Right renal cortex interstitium (tissue), 3 donors: ENCODE results near the gene STXBP1. TPM values are rescaled to one million over a fixed set of nuclear protein-coding genes. Genes with fewer than 3 reads are reported as not detected.

Experiments
- DNase-seq, 3 donors: peaks; one replicate each; pipeline ENCODE4 v3.0.0-alpha.2; 2013; ENCODE audit warnings: low read depth in 3 of 3, low spot score in 2 of 3
- polyA plus RNA-seq, 3 donors: library from polyadenylated mRNA; unstranded; fragments of 120-200 nt; gene quantifications; one replicate each; pipeline ENCODE4 v1.2.1, GENCODE V29; 2013; ENCODE audit not compliant: insufficient read length in 3 of 3

Gene STXBP1
- polyA plus RNA-seq, 3 donors, result 23.4 to 29.9 (median 26.3) TPM

GRCh38 chr9:127729522-127730256 is 117.6 kb downstream of the STXBP1 start:
- no peak for DNase-seq

GRCh38 chr9:127730262-127730661 is 118.2 kb downstream of the STXBP1 start:
- no peak for DNase-seq

- no peak for DNase-seq
Measured at GRCh38 chr9:127730799-127731410, 118.8 kb downstream of the STXBP1 start.

DNA sequence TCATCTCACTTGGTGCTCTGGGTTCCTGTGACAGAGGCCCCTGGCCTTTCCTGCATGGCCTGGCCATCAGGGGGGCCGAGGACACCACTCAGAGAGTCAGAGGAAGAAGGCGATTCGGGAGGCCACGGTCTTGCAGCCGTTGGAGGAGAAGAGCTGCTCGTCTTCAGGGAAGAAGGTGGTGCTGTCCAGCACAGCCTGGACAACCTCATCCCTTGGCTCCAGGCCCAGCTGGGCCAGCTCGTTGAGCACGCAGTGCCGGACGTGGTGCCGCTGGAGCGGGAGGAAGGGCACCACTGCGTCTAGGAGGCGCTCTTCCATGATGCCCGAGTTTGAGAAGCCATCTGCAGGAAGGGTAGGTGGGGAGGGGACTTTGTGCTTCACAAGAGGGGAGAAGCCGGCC is 119.9 kb downstream of the STXBP1 start:
- DNase-seq, result no peak

DNA sequence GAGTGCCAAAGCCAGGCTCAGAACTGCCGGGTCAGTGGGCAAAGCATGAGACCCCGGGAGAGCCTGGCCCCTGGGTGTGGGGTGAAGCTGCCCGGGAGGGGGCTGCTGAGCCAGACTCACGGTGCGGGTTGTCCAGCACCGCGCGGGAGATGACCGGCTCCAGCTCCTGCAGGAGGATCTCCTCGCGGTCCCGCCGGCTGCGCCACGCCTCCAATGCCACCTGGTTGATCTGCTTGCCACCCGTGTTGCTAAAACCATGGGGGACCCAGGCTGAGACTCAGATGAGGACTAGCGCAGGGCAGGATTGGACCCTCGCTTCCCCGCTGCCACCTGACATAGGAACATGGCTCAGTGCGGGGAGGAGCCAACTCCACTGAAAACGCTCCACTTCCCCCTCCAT is 120.4 kb downstream of the STXBP1 start:
- DNase-seq, result no peak

- DNase-seq, result no peak
Measured at GRCh38 chr9:127733614-127734013, 121.5 kb downstream of the STXBP1 start.

DNA sequence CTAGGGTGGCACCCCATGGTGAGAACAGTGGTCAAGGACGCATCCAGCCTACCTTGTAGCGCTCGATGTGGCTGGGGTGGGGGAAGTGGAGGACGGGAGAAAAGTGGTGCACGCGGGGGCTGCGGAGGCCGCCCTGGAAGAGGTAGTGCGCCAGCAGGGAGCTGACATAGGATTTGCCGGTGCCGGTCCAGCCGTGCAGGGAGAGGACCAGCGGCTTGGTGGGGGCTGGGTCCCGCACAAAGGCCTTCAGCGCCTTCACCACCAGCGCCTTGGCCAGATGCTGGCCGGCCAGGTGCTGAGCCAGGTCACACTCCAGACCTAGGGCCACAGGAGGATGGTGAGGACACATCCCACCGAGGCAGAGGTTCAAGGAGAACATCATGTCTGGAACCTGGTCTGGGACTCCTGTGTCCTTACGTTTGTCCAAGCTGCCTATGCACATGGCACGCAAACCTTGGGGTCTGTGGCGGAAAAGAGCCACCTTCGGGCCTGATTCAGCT is 122.2 kb downstream of the STXBP1 start:
- DNase-seq, result no peak

GRCh38 chr9:127734747-127735529 is 122.9 kb downstream of the STXBP1 start, which contains the start of gene TOR2A:
Gene TOR2A (minus strand): TSS chr9:127735294. CDS start chr9:127735270, 24 bp downstream.
- DNase-seq, result peak; percentile 92 to 95 (median 94)

- no peak for DNase-seq
Measured at GRCh38 chr9:127735530-127736185, 123.6 kb downstream of the STXBP1 start.

DNA sequence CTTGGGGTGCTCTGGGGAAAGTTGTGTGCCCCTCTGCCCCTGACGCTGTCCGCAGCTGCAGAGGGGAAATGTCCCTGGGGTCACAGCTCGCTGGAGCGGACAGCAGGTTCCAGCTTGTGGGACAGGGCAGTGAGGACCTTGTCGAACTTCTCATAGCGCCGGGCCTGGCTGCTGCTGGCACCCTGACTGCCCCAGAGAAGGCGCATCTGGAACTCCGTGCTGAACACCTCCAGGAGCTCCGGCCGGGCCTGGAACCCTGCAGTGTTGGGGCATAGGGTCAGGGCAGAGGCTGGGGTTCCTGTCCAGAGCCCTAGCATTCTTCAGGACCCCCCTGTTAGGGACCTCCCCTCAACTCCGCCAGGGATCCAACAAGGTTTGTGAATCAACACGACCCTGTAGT is 126.6 kb downstream of the STXBP1 start:
- DNase-seq, result no peak

GRCh38 chr9:127739614-127740330 is 127.7 kb downstream of the STXBP1 start:
- DNase-seq, result no peak

DNA sequence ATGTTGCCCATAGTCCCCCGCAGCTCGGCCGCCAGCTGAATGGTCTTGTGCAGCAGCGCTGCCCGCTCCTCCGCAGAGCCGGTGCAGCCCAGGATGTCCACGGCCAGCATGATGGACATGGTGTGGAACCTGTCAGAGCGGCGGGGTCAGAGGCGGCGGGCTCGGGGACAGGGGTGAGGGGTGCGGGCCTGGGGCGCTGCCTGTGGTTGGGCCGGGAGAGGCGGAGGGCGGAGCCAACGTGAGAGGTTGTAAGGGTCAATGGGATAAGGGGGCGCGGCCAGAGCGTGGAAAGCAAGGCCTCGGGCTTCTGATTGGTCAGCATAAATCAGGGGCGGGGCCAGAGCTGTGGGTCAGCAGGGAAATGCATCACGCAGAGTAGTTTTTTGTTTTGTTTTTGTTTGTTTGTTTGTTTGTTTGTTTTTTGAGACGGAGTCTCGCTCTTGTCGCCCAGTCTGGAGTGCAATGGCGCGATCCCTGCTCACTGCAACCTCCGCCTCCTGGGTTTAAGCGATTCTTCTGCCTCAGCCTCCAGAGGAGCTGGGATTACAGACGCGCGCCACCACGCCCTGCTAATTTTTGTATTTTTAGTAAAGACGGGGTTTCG is 129.9 kb downstream of the STXBP1 start:
- DNase-seq, result peak in 1 of 3 donors; percentile 51

Other genes with a start within 250 kb of the STXBP1 start
- gene SLC2A8, start 215.1 kb upstream of the STXBP1 start, polyA plus RNA-seq, result 10 to 100 TPM; 13.8 to 16.9 (median 14.6) TPM
- 1 to 10 TPM; 7.5 to 8.0 (median 7.6) TPM for gene ZNF79, start 187.9 kb upstream of the STXBP1 start, polyA plus RNA-seq
- gene RPL12, start 160.9 kb upstream of the STXBP1 start, polyA plus RNA-seq, result 1,000 to 10,000 TPM; 1,538 to 1,567 (median 1,554) TPM
- 10 to 100 TPM; 14.2 to 15.2 (median 14.9) TPM for gene LRSAM1, start 160.8 kb upstream of the STXBP1 start, polyA plus RNA-seq
- gene CFAP157, start 94.7 kb downstream of the STXBP1 start, polyA plus RNA-seq, result 1 to 10 TPM; 2.7 to 3.3 (median 2.9) TPM
- gene PTRH1, start 103.4 kb downstream of the STXBP1 start, polyA plus RNA-seq, result 1 to 10 TPM; 6.6 to 9.6 (median 7.5) TPM
- gene TTC16, start 103.8 kb downstream of the STXBP1 start, polyA plus RNA-seq, result under 1 TPM; 0.14 to 0.26 (median 0.20) TPM
- gene TOR2A, start 123.0 kb downstream of the STXBP1 start, polyA plus RNA-seq, result 10 to 100 TPM; 12.3 to 15.6 (median 13.4) TPM
- gene SH2D3C, start 166.4 kb downstream of the STXBP1 start, polyA plus RNA-seq, result 10 to 100 TPM; 12.1 to 15.1 (median 12.6) TPM
- 10 to 100 TPM; 69.3 to 69.7 (median 69.3) TPM for gene CDK9, start 173.8 kb downstream of the STXBP1 start, polyA plus RNA-seq
- gene FPGS, start 190.6 kb downstream of the STXBP1 start, polyA plus RNA-seq, result 10 to 100 TPM; 35.6 to 42.0 (median 39.4) TPM
- 10 to 100 TPM; 72.5 to 78.1 (median 74.0) TPM for gene ENG, start 242.4 kb downstream of the STXBP1 start, polyA plus RNA-seq